ENCODE measurements around the gene PAX1.

PAX1 gene

GRCh38 chr20:21712443-21713059, 7.1 kb downstream of the PAX1 start:
- in situ Hi-C loops (cut with HindIII; ENCODE audit: low sequenced_read_pairs) = no loop called here
- DNase-seq (ENCODE audit: low read depth) = no peak
- no peak for TF ChIP-seq CTCF (IDR thresholded peaks at IDR 0.05; ENCODE audit: low read depth, low read length, missing control alignments)
- H3K4me3 ChIP-seq (ENCODE audit: low read depth, low read length) = no peak overlapping the region

GRCh38 chr20:21713470-21713869, 8.0 kb downstream of the PAX1 start:
- no peak for DNase-seq (ENCODE audit: low read depth)
- in situ Hi-C loops (cut with HindIII; ENCODE audit: low sequenced_read_pairs) = no loop called here
- H3K4me3 ChIP-seq (ENCODE audit: low read depth, low read length) = no peak overlapping the region
- TF ChIP-seq CTCF (IDR thresholded peaks at IDR 0.05; ENCODE audit: low read depth, low read length, missing control alignments) = no peak

GRCh38 chr20:21713901-21714296, 8.4 kb downstream of the PAX1 start:
- no peak for DNase-seq (ENCODE audit: low read depth)
- in situ Hi-C loops (cut with HindIII; ENCODE audit: low sequenced_read_pairs) = no loop called here
- TF ChIP-seq CTCF (IDR thresholded peaks at IDR 0.05; ENCODE audit: low read depth, low read length, missing control alignments) = no peak
- no peak overlapping the region for H3K4me3 ChIP-seq (ENCODE audit: low read depth, low read length)

- DNase-seq (ENCODE audit: low read depth) = no peak
- no peak overlapping the region for H3K4me3 ChIP-seq (ENCODE audit: low read depth, low read length)
- no peak for TF ChIP-seq CTCF (IDR thresholded peaks at IDR 0.05; ENCODE audit: low read depth, low read length, missing control alignments)
- in situ Hi-C loops (cut with HindIII; ENCODE audit: low sequenced_read_pairs) = no loop called here
Measured at GRCh38 chr20:21714297-21715192, 9.1 kb downstream of the PAX1 start.

- no peak for TF ChIP-seq CTCF (IDR thresholded peaks at IDR 0.05; ENCODE audit: low read depth, low read length, missing control alignments)
- DNase-seq (ENCODE audit: low read depth) = no peak
- in situ Hi-C loops (cut with HindIII; ENCODE audit: low sequenced_read_pairs) = no loop called here
- H3K4me3 ChIP-seq (ENCODE audit: low read depth, low read length) = no peak overlapping the region
Measured at GRCh38 chr20:21715193-21715881, 9.9 kb downstream of the PAX1 start.

GRCh38 chr20:21719592-21720214, 14.2 kb downstream of the PAX1 start:
- TF ChIP-seq CTCF (IDR thresholded peaks at IDR 0.05; ENCODE audit: low read depth, low read length, missing control alignments) = peak; percentile 65
- H3K4me3 ChIP-seq (ENCODE audit: low read depth, low read length) = no peak overlapping the region
- in situ Hi-C loops (cut with HindIII; ENCODE audit: low sequenced_read_pairs) = no loop called here
- DNase-seq (ENCODE audit: low read depth) = peak; percentile 44

All from astrocyte of the cerebellum (primary cell).